ENCODE data around the gene CHMP6.

The CHMP6 gene

GRCh38 chr17:80950466-80951120, 41.0 kb upstream of the CHMP6 start:
- peaks cover 41% of the 10 kb centered on the region for H3K36me3 ChIP-seq

DNA sequence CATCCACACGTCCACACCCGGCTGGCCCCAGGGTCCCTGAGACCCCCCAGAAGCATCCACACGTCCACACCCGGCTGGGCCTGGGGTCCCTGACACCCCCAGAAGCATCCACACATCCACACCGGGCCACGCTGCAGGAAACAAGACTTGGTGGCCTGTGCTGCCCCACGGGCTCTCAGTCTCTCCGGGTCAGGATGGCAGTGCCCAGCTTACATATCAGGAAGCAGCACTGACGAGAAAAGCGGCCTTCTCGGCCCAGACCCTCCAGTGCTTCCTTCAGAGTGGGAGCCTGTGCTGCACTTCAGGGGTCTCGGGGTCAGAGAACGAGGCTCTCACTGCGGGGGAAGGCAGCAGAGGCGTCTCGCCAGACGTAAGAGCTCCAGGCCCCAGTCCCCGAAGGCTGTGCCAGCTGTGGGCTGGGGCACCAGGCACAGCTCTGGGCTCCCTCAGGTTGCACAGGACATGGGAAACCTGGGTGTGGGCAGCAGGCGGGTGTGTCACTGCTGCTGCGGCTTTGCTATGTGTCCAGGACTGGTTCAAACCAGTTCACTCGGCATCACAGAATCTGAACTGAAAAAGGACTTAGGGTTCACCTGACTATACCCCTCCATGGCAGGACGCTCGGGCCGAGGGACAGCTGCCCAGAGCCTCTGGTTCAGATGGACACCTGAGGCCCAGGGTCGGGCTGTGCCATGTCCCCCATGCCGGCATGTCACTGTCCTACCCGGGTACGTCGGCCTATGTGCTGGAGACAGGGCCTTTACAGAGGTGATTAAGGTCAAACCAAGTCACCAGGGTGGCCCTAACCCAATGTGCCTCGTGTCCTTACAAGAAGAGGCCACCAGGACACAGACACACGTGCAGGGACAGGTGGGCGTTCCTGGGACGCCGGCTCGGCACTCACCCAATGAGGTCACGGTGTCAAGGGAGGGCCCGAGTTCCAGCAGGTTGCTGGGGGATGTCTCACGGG, 40.2 kb upstream of the CHMP6 start:
- H3K9me3 ChIP-seq, result no peaks in the 10 kb centered on the region
- no peaks in the 10 kb centered on the region for H3K27me3 ChIP-seq
- H3K4me3 ChIP-seq (ENCODE audit: low read depth in 1 of 2, low read length in 1 of 2), result no peak overlapping the region
- H3K4me1 ChIP-seq (ENCODE audit: control insufficient read depth in 1 of 2, insufficient read depth in 1 of 2, low read depth in 1 of 2, low read length in 1 of 2), result no peaks in the 10 kb centered on the region
- H3K27ac ChIP-seq, result no peak overlapping the region
- TF ChIP-seq CTCF (IDR thresholded peaks at IDR 0.05), result no peak
- H3K36me3 ChIP-seq, result peaks cover 36% of the 10 kb centered on the region

More at GRCh38 chr17:80950466-80951120, 41.0 kb upstream of the CHMP6 start:
- TF ChIP-seq CTCF (IDR thresholded peaks at IDR 0.05), result no peak
- H3K4me3 ChIP-seq (ENCODE audit: low read depth in 1 of 2, low read length in 1 of 2), result no peak overlapping the region
- no peaks in the 10 kb centered on the region for H3K9me3 ChIP-seq
- H3K4me1 ChIP-seq (ENCODE audit: control insufficient read depth in 1 of 2, insufficient read depth in 1 of 2, low read depth in 1 of 2, low read length in 1 of 2), result no peaks in the 10 kb centered on the region
- no peak overlapping the region for H3K27ac ChIP-seq
- no peaks in the 10 kb centered on the region for H3K27me3 ChIP-seq

DNA sequence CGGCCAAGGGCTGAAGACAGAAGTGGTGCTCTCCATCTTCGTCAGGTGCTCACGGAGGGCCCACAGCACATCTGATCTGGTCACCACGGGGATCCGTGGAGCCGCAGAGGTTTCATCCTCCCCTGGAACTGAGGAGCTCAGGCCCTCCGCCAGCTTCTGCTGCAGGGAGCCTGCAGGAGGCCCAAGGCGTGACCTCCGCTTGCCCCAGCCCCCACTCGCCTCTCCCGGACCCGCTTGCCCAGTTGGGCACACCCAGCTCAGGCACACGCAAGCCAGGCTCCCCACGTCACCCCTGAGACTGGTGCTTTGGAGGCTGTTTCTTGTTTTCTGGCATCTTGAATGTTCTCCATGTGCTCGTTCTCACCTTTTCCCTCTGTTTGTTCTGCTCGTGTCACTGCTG, 39.4 kb upstream of the CHMP6 start:
- Histone ChIP-seq H3K9me3 (no peaks in the 10 kb centered on the region), H3K36me3 (peaks cover 38% of the 10 kb centered on the region)
- TF ChIP-seq CTCF (IDR thresholded peaks at IDR 0.05), result no peak

GRCh38 chr17:80953471-80954315, 37.9 kb upstream of the CHMP6 start:
- Histone ChIP-seq H3K27me3 (no peaks in the 10 kb centered on the region), H3K4me1 (ENCODE audit: control insufficient read depth in 1 of 2, insufficient read depth in 1 of 2, low read depth in 1 of 2, low read length in 1 of 2) (no peaks in the 10 kb centered on the region), H3K4me3 (ENCODE audit: low read depth in 1 of 2, low read length in 1 of 2) (no peak overlapping the region), H3K27ac (no peak overlapping the region), H3K36me3 (peaks cover 29% of the 10 kb centered on the region), H3K9me3 (no peaks in the 10 kb centered on the region)
- TF ChIP-seq CTCF (IDR thresholded peaks at IDR 0.05), result no peak

More for the DNA sequence above, 39.4 kb upstream of the CHMP6 start:
- Histone ChIP-seq H3K27me3 (no peaks in the 10 kb centered on the region), H3K4me1 (ENCODE audit: control insufficient read depth in 1 of 2, insufficient read depth in 1 of 2, low read depth in 1 of 2, low read length in 1 of 2) (no peaks in the 10 kb centered on the region), H3K27ac (no peak overlapping the region), H3K4me3 (ENCODE audit: low read depth in 1 of 2, low read length in 1 of 2) (no peak overlapping the region)

DNA sequence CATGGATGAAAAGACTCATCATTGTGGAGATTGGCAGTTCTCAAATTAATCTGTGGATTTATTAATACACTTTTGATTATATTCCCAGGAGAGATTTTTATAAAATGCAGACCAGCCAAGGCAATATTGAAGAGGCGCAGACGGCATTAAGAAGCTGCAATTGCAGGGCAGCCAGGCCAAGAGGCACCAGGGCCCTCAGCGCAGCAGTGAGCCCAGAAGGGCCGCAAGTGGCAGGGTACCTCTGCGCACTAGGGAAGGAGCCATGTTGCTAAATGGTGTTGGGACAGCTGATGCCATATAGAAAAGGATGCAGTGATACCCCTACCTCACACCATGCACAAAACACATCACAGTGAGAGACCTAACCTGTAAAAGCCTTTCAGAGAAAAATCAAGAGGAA, 36.6 kb upstream of the CHMP6 start:
- no peak for TF ChIP-seq CTCF (IDR thresholded peaks at IDR 0.05)
- no peaks in the 10 kb centered on the region for H3K9me3 ChIP-seq
- no peaks in the 10 kb centered on the region for H3K4me1 ChIP-seq (ENCODE audit: control insufficient read depth in 1 of 2, insufficient read depth in 1 of 2, low read depth in 1 of 2, low read length in 1 of 2)
- H3K36me3 ChIP-seq, result peaks cover 21% of the 10 kb centered on the region
- no peak overlapping the region for H3K27ac ChIP-seq
- no peaks in the 10 kb centered on the region for H3K27me3 ChIP-seq
- no peak overlapping the region for H3K4me3 ChIP-seq (ENCODE audit: low read depth in 1 of 2, low read length in 1 of 2)

Measured in neutrophil (primary cell).